Neuronal stem cell (in vitro differentiated cells): ENCODE data around the gene WDR86.

Experiments used
- DNase-seq: peaks from one replicate; pipeline ENCODE4 v3.0.0-alpha.2; 2013; ENCODE audit warnings: low spot score
- H2AFZ ChIP-seq: one replicate; pipeline ENCODE4 v1.6.1; 2013; ENCODE audit warnings: mild to moderate bottlenecking, low read length, inconsistent platforms
- H2AK5ac ChIP-seq: 2 replicates; pipeline ENCODE4 v1.6.1; 2013; ENCODE audit warnings: low read depth, mild to moderate bottlenecking, inconsistent platforms, low read length, moderate library complexity, mixed read lengths
- H2BK120ac ChIP-seq: 2 replicates; pipeline ENCODE4 v1.6.1; 2013; ENCODE audit warnings: low read depth, mild to moderate bottlenecking, inconsistent platforms, low read length, moderate library complexity, mixed read lengths
- H2BK12ac ChIP-seq: one replicate; pipeline ENCODE4 v1.6.1; 2013; ENCODE audit warnings: low read length, inconsistent platforms
- H2BK15ac ChIP-seq: 2 replicates; pipeline ENCODE4 v1.6.1; 2013; ENCODE audit warnings: mild to moderate bottlenecking, low read length, inconsistent platforms, mixed read lengths
- H2BK5ac ChIP-seq: one replicate; pipeline ENCODE4 v1.6.1; 2013; ENCODE audit warnings: inconsistent platforms, mild to moderate bottlenecking, low read length, moderate library complexity
- H3K14ac ChIP-seq: one replicate; pipeline ENCODE4 v1.6.1; 2013; ENCODE audit warnings: low read length, inconsistent platforms
- H3K18ac ChIP-seq: 2 replicates; pipeline ENCODE4 v1.6.1; 2013; ENCODE audit warnings: low read length, inconsistent platforms
- H3K23ac ChIP-seq: 2 replicates; pipeline ENCODE4 v1.6.1; 2013; ENCODE audit warnings: low read depth, mild to moderate bottlenecking, mixed read lengths, low read length, inconsistent platforms; ENCODE audit not compliant: poor library complexity
- H3K27ac ChIP-seq: replicated peaks from 3 replicates; pipeline ENCODE4 v1.5.1; 2013; ENCODE audit warnings: low read length, inconsistent platforms
- H3K27me3 ChIP-seq, 3 experiments: 2 replicates each; pipeline ENCODE4 v1.6.1; 2013; ENCODE audit warnings: low read length in 3 of 3, mild to moderate bottlenecking in 2 of 3, inconsistent platforms in 1 of 3, low read depth in 1 of 3, mixed read lengths in 1 of 3, moderate library complexity in 1 of 3; ENCODE audit not compliant: control insufficient read depth in 3 of 3, insufficient read depth in 3 of 3
- H3K36me3 ChIP-seq, 2 donors: replicated peaks in 1 of 2; 2 replicates each; pipeline ENCODE4 v1.6.1; 2013; ENCODE audit warnings: low read length in 2 of 2; ENCODE audit not compliant: control insufficient read depth in 2 of 2, insufficient read depth in 2 of 2
- H3K4ac ChIP-seq: 2 replicates; pipeline ENCODE4 v1.6.1; 2013; ENCODE audit warnings: inconsistent platforms, mild to moderate bottlenecking, low read length, moderate library complexity
- H3K4me1 ChIP-seq, 2 donors: 1 replicate in 1 of 2; 2 replicates in 1 of 2; pipeline ENCODE4 v1.6.1; 2013; ENCODE audit warnings: low read length in 2 of 2, low read depth in 1 of 2; ENCODE audit not compliant: control insufficient read depth in 2 of 2, insufficient read depth in 1 of 2
- H3K4me2 ChIP-seq: one replicate; pipeline ENCODE4 v1.6.1; 2013; ENCODE audit warnings: mild to moderate bottlenecking, low read length, inconsistent platforms; ENCODE audit not compliant: insufficient read depth, poor library complexity, severe bottlenecking
- H3K4me3 ChIP-seq, 2 donors: 2 replicates each; pipeline ENCODE4 v1.5.1; 2013; ENCODE audit warnings: low read length in 2 of 2, mild to moderate bottlenecking in 2 of 2, inconsistent platforms in 1 of 2, moderate library complexity in 1 of 2
- H3K79me1 ChIP-seq: one replicate; pipeline ENCODE4 v1.6.1; 2013; ENCODE audit warnings: low read depth, mild to moderate bottlenecking, inconsistent platforms, low read length, moderate library complexity
- H3K9ac ChIP-seq: one replicate; pipeline ENCODE4 v1.6.1; 2013; ENCODE audit warnings: mild to moderate bottlenecking, low read depth, low read length, inconsistent platforms; ENCODE audit not compliant: poor library complexity
- H3K9me3 ChIP-seq, 2 donors: replicated peaks in 1 of 2; 2 replicates each; pipeline versions ENCODE3 to v1.6.1; 2013; ENCODE audit warnings: low read length in 2 of 2, mild to moderate bottlenecking in 2 of 2, inconsistent platforms in 1 of 2, low read depth in 1 of 2, mixed read lengths in 1 of 2, moderate library complexity in 1 of 2; ENCODE audit not compliant: control insufficient read depth in 2 of 2, insufficient read depth in 1 of 2
- H4K8ac ChIP-seq: one replicate; pipeline ENCODE4 v1.6.1; 2013; ENCODE audit warnings: low read depth, mild to moderate bottlenecking, inconsistent platforms, low read length, moderate library complexity
- H4K91ac ChIP-seq: one replicate; pipeline ENCODE4 v1.6.1; 2013; ENCODE audit warnings: low read length, low read depth, mild to moderate bottlenecking, inconsistent platforms; ENCODE audit not compliant: poor library complexity
- WGBS, 2 donors: extraction: QIAGEN DNeasy Blood & Tissue Kit; methylation state at CpG; one replicate each; pipeline ENCODE4 v1.1.7; 2013; ENCODE audit warnings: missing lambda C conversion rate in 2 of 2, mixed read lengths in 1 of 2; ENCODE audit not compliant: insufficient read length in 2 of 2, insufficient replicate concordance in 1 of 2; ENCODE audit errors: extremely low coverage in 2 of 2; 5-methylcytosine and 5-hydroxymethylcytosine counted together

The WDR86 gene

DNA sequence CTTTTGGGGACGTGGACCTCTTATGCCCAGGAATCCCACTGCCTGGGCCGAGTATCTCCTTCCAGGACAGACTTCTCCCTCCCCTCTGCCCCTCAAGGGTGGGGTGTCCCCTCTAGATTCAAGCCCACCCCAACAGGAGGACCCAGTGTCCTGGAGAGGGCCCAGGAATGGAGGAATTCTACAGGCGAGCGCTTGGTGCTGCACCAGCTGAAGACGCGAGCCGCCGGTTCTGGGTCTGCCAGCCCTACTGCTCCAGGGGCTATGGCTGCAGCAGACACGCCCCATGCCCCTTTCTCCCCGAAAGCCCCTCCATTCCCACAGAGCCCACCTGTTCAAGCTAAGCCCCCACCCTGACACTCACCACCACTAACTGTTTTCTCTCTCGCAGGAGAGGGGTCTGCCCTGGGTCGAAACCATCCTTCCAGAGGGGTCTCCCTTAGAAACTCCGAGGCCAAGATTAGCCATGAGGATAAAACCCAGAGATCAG, 21.5 kb upstream of the WDR86 start:
- no CpG with 5 or more reads among the region's 13 CpGs for WGBS, 2 donors
- Histone ChIP-seq H3K23ac (no peak overlapping the region), H3K9me3 (peaks cover 3 to 9% of the 10 kb centered on the region in 2 donors), H2BK120ac (peak overlapping the region; percentile 20), H4K91ac (no peak overlapping the region), H3K18ac (peak overlapping the region; percentile 72), H2BK5ac (peak overlapping the region; percentile 33), H2BK12ac (peak overlapping the region; percentile 33), H3K4me2 (no peak overlapping the region), H3K4me1 (peaks cover 13 to 22% of the 10 kb centered on the region in 2 donors), H3K27ac (no peak overlapping the region), H3K36me3 (no peaks in the 10 kb centered on the region), H2BK15ac (peak overlapping the region; percentile 18), H3K27me3 (peaks cover 0 to 29% (median 0%) of the 10 kb centered on the region in 3 experiments), H3K4me3 (no peak overlapping the region), H3K79me1 (no peaks in the 10 kb centered on the region), H3K14ac (no peak overlapping the region), H3K9ac (no peak overlapping the region), H2AK5ac (peak overlapping the region; percentile 23), H3K4ac (no peak overlapping the region), H4K8ac (no peak overlapping the region), H2AFZ (no peak overlapping the region)
- DNase-seq: no peak

DNA sequence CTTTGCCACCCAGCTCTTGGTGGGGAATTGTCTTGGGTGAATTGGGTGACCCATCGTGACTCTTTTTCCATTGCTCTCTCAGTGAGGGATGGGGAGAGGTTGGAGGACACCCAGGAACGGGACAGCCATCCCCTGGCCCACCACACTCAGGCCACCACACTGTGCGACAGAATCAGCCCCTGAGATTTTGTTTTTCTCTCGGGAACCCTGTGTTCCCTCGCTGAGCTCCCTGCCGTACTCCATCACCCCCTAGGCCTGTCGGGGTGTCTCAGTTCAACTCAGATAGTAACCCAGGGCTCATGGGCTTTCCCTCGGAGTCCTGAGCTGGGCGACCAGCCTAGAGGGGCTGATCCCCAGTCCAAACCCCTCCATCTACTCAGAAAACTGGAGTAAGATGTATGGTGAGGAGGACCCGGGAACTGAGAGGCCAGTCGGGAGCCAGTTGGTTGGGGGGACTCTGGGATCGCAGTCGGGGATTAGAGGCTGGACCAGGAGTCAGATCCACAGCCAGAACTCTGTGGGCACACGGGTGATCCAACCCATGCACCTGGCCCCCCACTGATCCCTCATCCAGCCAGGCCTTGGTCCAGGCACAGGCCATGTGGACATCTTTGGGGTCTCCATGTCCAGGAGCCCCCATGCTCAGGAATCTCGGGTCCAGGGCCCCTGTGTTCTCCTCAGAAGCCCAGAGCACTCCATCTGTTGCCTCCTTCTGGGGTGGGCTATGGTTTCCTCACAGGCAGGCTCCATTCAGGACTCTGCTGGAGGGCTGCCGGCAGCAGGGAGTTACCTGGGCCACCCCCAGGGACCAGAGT, 20.8 kb upstream of the WDR86 start:
- H3K9me3 ChIP-seq: peaks cover 3 to 9% of the 10 kb centered on the region in 2 donors
- H4K91ac ChIP-seq: no peak overlapping the region
- peak overlapping the region; percentile 65 for H2BK120ac ChIP-seq
- no peak overlapping the region for H2BK12ac ChIP-seq
- peak overlapping the region; percentile 33 for H2BK5ac ChIP-seq
- H3K14ac ChIP-seq: no peak overlapping the region
- no peak overlapping the region for H3K4me2 ChIP-seq
- WGBS, 2 donors: no CpG with 5 or more reads among the region's 16 CpGs
- H3K27me3 ChIP-seq: peaks cover 0 to 22% (median 0%) of the 10 kb centered on the region in 3 experiments
- H4K8ac ChIP-seq: no peak overlapping the region
- H2BK15ac ChIP-seq: peak overlapping the region; percentile 18
- H3K27ac ChIP-seq: no peak overlapping the region
- H3K23ac ChIP-seq: peak overlapping the region; percentile 59
- DNase-seq: no peak
- H3K36me3 ChIP-seq: no peaks in the 10 kb centered on the region
- H3K18ac ChIP-seq: peak overlapping the region; percentile 84
- peak overlapping the region; percentile 73 for H2AK5ac ChIP-seq
- peaks cover 13 to 22% of the 10 kb centered on the region in 2 donors for H3K4me1 ChIP-seq
- H2AFZ ChIP-seq: no peak overlapping the region
- no peak overlapping the region for H3K4ac ChIP-seq
- H3K4me3 ChIP-seq: no peak overlapping the region
- no peak overlapping the region for H3K9ac ChIP-seq
- no peaks in the 10 kb centered on the region for H3K79me1 ChIP-seq

DNA sequence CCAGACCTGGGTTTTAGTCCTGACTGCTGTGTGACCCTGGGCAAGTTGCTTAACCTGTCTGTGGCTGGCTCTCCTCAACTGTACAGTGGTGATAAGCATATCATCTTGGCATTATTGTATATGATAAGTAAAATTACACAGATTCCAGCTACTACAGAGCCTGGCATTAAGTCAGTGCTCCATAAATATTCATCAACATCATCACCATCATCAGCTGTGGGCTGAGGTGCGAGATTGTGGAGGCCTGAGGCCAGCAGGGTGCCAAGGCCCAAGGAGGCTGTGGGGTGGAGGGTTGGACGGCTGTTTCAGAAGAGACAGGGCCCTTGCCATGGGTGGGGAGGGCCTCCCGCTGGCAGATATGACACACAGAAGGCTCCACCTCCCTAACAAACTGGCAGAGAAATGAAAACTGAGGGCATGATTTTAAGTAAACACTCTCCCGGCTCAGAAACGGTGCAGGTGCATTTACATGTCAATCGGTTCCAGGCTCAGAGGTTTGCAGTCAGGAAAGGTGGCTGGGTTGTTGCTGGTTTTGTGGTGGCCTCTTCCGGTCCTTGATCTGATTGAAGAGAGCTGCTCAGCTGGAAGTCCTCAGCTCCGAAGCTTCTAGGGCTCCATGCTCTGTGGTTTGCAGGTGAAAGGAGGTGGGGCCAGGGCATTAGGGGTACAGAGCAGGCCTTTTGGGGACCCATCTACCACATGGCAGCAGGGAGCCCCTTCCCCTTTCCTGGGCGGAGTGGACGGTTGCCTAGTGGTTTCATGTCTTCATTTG, 19.9 kb upstream of the WDR86 start:
- peaks cover 3 to 9% of the 10 kb centered on the region in 2 donors for H3K9me3 ChIP-seq
- no peaks in the 10 kb centered on the region for H3K79me1 ChIP-seq
- no peak overlapping the region for H3K4me3 ChIP-seq
- no peak overlapping the region for H3K27ac ChIP-seq
- no peak overlapping the region for H3K14ac ChIP-seq
- H3K18ac ChIP-seq: peak overlapping the region; percentile 4
- peak overlapping the region; percentile 33 for H2BK5ac ChIP-seq
- H3K23ac ChIP-seq: no peak overlapping the region
- H2BK12ac ChIP-seq: no peak overlapping the region
- no peak overlapping the region for H3K9ac ChIP-seq
- no CpG with 5 or more reads among the region's 10 CpGs for WGBS, 2 donors
- H2AFZ ChIP-seq: no peak overlapping the region
- no peak overlapping the region for H2BK120ac ChIP-seq
- peak overlapping the region; percentile 18 for H2BK15ac ChIP-seq
- H3K36me3 ChIP-seq: no peaks in the 10 kb centered on the region
- peaks cover 0 to 17% (median 0%) of the 10 kb centered on the region in 3 experiments for H3K27me3 ChIP-seq
- peaks cover 13 to 22% of the 10 kb centered on the region in 2 donors for H3K4me1 ChIP-seq
- no peak overlapping the region for H4K8ac ChIP-seq
- H4K91ac ChIP-seq: no peak overlapping the region
- DNase-seq: no peak
- no peak overlapping the region for H3K4ac ChIP-seq
- peak overlapping the region; percentile 73 for H2AK5ac ChIP-seq
- H3K4me2 ChIP-seq: no peak overlapping the region

DNA sequence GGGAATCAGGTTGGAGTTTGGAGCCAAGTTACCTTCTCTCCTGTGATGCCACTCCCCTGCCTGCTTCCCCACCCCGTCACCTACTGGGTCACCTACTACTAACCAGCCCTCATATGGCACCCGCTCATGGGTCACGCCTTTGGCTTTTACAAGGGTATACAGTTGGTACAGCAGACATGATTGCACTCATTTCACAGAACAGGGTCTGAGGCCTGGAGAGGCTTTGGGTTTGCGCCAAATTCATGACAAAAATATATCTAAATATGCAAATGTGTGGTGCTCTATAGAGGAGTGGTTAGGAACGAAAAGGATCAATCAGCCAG, 19.4 kb upstream of the WDR86 start:
- Histone ChIP-seq H4K91ac (no peak overlapping the region), H2AK5ac (peak overlapping the region; percentile 44), H2AFZ (peak overlapping the region; percentile 83), H3K27ac (peak overlapping the region; percentile 66), H3K4ac (no peak overlapping the region), H2BK120ac (no peak overlapping the region), H2BK12ac (peak overlapping the region; percentile 16), H2BK5ac (no peak overlapping the region), H4K8ac (no peak overlapping the region), H3K9ac (no peak overlapping the region), H3K23ac (no peak overlapping the region), H3K4me3 (no peak overlapping the region), H3K4me2 (no peak overlapping the region), H3K36me3 (no peaks in the 10 kb centered on the region), H3K4me1 (peaks cover 13 to 22% of the 10 kb centered on the region in 2 donors), H3K79me1 (no peaks in the 10 kb centered on the region), H3K14ac (peak overlapping the region; percentile 77), H2BK15ac (no peak overlapping the region), H3K27me3 (peaks cover 0 to 11% (median 0%) of the 10 kb centered on the region in 3 experiments), H3K9me3 (peaks cover 3 to 9% of the 10 kb centered on the region in 2 donors), H3K18ac (peak overlapping the region; percentile 2)
- WGBS, 2 donors: no CpG with 5 or more reads among the region's 5 CpGs
- no peak for DNase-seq
